VCaP (cell line): ENCODE measurements around the gene MARK3.

Experiments
- H3K27ac ChIP-seq: fragments of 450-650 bp; 2 replicates; pipeline ENCODE4 v1.5.1; 2017
- TF ChIP-seq, protein P1 (sequence below): fragments of 450-650 bp; conservative IDR thresholded peaks from 2 replicates; pipeline ENCODE4 v1.5.1; 2017; ENCODE audit warnings: mild to moderate bottlenecking, moderate library complexity

MARK3 gene

DNA sequence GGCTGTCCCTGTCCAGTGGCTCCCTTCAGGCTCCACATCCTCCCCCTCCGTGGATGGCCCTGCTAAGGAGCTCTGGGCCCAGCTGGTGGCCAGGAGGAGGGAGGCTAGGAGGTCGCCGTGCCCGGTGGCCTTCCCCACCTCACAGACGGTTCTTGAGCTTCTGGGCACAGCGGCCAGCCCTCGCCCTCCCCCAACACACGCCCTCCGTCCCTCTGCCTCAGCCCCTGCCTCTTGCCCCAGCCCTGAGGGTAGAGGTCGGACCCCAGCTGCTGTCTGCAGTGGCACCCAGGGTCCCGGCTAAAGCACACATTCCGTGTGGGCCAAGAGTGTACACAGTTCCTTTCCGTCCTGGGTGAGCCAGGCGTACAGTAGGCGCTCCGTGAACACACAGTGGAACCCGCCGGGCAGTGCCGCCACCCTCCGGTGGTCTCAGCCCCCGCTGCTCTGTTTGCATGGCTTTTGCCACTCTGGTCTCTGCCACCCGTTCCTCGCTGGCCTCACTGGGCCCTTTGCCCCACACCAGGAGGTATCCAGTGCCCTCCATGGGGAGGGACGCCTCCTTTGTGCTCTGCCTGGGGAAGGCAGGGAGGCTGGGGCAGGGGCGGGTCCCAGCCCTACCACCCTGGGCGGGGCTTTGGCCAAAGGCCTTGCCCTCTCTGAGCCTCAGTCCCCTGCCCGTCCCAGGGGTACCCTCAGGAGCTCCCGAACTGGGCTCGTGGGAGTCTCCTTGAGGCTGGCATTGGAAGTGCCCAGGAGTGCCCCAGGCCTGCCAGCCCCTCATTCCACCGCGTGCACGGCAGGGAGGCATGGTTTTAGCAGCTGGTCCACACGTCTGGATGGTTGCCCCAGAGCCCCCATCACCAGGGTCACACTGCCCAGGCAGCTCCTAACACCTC, 156.7 kb downstream of the MARK3 start:
- no peak overlapping the region for H3K27ac ChIP-seq
- TF ChIP-seq, protein P1, sequence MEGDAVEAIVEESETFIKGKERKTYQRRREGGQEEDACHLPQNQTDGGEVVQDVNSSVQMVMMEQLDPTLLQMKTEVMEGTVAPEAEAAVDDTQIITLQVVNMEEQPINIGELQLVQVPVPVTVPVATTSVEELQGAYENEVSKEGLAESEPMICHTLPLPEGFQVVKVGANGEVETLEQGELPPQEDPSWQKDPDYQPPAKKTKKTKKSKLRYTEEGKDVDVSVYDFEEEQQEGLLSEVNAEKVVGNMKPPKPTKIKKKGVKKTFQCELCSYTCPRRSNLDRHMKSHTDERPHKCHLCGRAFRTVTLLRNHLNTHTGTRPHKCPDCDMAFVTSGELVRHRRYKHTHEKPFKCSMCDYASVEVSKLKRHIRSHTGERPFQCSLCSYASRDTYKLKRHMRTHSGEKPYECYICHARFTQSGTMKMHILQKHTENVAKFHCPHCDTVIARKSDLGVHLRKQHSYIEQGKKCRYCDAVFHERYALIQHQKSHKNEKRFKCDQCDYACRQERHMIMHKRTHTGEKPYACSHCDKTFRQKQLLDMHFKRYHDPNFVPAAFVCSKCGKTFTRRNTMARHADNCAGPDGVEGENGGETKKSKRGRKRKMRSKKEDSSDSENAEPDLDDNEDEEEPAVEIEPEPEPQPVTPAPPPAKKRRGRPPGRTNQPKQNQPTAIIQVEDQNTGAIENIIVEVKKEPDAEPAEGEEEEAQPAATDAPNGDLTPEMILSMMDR = no peak

DNA sequence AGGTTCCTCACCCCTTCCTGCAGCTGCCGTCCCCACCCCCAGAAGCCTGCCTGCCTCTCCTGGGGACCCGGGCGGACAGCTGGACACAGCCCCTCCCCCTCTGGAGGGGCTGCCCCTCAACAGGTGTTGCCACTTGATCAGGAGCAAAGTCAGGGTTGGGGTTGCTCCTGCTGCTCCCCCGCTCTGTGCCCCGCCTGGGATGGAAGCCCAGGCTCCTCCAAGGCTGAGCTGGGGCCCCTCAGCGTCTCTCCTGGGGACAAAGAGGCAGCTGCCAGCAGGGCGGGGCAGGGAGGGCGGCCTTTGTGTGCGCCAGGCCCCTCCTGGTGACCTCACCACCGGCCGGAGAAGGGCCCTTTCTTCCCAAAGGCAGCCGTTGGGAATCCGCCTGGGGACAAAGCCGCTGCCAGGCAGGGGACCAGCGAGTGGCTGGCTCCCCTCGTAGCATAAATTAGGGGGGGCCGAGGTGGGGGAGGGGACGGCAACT, 157.4 kb downstream of the MARK3 start:
- H3K27ac ChIP-seq = no peak overlapping the region
- TF ChIP-seq, protein P1 = no peak

DNA sequence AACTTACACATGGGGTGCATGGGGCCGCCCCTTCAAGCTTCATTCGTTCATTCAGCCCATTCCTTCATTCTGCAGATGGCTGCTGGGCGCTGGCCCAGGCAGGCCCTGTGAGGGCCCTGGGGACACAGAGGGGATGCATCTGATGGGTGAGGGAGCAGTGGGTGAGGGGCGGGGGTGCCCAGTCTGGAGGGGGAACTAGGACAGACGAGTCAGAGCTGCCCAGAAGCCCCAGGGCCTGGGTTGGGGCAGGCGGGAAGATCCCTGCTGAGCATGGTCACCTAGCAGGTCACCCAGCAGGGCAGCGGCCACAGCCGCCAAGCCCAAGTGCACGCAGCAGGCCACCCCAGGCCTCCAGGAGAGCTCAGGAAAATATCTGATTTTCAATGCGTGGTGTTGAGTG, 157.9 kb downstream of the MARK3 start:
- TF ChIP-seq, protein P1 = no peak
- no peak overlapping the region for H3K27ac ChIP-seq

DNA sequence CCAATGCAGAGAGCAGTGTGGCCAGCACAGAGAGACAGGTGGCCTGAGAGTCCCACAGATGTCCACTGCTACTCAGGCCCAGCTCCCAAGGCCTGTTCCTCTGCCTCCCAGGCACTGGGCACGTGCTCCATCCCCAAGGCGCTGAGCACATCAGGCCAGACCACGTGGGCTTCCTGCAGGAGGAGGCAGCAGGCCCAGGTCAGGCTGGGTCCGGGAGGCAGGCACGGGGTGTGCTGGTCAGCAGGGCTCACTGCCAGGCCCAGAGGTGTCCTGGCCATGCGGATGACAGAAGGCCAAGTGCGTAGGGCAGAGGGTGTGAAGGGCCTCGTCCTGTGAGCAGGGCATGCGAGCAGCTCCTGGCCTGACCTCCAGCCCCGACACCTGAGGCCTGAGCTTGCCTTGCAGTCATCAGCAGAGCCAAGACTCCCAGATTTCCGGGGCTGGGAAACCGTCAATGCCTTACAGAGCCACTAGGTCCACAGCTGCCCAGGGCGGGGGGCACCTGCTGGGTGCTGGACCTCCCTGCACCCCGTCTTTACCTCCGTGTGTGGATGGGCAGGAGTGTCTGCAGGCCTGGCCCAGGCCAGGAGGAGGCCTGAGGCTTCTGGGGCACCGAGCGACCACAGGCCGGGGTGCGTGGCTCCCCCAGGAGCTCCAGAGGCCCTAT, 158.6 kb downstream of the MARK3 start:
- TF ChIP-seq, protein P1 = no peak
- H3K27ac ChIP-seq = no peak overlapping the region

DNA sequence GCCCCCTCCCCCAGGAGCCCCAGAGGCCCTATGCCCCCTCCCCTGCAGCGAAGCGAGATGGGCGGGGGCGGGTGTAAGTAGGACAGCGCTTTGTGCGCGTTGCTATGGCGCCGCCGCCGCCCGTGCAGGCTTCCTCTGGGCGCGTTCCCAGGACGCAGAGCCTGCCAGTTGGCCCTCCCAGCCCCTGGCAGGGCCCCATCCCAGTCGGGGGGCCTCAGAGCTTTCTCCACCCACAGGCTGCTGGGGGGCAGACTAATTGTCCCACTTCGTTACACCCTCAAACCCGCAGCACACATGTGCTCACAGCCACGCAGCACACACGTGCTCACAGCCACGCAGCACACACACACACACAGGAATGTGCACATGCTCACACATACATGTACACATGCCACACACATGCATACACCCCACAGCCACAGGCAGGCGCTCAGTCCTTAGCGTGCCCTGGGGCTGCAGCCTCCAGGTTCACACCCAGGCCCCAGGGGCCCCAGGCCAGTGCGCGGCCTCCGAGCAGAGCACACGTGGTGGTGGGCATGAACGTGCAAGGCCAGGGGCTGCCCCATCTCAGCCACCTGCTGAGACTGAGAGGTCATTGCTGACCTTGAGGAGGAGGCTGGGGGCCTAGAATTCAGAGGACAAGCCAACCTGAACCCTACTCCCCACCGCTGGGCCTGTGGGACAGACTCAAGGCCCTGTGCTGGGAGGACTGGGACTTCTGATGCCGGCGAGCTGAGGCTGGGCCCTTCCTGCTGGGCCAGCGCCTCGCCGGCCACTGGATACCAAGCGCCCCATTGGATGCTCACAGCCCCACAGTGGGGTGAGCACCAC, 159.4 kb downstream of the MARK3 start:
- H3K27ac ChIP-seq = no peak overlapping the region

DNA sequence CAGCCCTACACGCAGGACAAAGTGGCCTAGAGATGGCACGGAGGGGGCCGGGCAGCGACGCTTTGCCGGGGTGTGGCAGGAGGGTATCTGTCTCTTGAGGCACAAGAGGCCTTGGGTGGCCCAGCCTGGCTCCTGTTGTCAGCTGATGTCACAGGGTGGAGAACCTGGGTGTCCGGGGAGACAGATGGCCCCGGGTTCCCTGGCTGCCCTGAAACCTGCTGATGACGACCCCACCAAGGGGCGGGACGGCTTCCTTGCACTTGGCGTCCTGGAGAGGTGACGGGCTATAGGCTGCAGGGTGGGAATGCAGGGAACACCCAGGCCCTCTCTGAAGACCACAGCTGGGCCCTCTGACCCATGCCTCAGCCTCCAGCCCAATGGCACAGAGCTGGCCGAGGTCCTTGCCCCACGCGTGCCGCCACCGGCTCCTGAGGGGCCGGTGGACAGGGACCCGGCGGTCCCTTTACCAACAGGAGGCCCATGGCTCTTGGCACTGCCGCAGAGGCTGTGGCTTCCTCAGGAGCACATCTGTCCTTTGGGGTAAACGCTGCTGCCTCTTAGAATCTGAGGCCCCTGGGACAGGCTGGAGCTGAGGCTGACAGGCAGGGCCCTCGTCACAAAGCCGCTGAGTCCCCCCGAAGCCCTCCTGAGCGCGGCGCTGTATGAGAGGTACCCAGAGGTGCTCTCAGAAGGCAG, 160.2 kb downstream of the MARK3 start:
- no peak overlapping the region for H3K27ac ChIP-seq

More for the DNA sequence above, 159.4 kb downstream of the MARK3 start:
- TF ChIP-seq, protein P1 = no peak

More for the DNA sequence above, 160.2 kb downstream of the MARK3 start:
- TF ChIP-seq, protein P1 = no peak
